ENCODE data around the gene FIBCD1. TPM values are rescaled to one million over a fixed set of nuclear protein-coding genes. Genes with fewer than 3 reads are reported as not detected.

FIBCD1 gene
- total RNA-seq, 2 experiments from 2014 or later: not detected

DNA sequence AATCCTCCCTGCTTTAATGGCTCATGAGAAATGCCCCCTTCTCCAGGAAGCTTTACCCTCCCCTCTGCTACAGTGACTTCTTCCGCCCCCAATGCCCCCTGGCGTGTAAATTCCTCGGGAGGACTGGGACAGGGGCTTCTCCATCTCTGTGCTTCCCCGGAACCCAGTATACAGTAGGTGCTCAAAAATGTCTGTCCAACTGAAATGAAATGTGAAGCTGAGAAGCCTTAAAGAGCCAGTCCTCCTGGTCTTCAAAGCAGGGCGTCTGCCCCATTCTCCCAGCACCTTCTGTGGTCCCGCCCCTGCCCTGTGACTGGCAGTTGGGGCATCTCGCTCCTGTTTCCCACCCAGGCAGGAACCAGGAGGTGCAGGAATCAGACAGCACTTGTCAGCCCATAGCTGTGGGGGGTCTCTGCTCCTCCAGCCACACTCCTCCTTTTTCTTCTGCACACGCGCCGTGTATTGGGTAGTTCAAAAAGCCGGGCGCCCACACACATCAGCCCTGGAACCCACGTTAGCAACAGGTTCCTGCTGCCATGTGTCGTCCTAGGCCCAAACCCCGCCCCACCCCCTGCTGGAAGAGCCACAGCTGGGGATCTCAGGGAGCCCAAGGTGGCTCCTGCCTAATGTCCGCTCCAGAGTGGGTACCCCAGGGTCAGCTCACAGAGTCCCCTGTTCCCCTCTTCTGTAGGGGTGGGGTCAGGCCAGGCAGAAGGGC lies 16.0 kb downstream of the FIBCD1 start:
- Mint-ChIP-seq H3K36me3 (ENCODE audit: low read depth) (no peaks in the 10 kb centered on the region), H3K27ac (no peak overlapping the region), H3K9me3 (no peaks in the 10 kb centered on the region), H3K4me3 (no peak overlapping the region), H3K4me1 (no peaks in the 10 kb centered on the region), H3K27me3 (peaks cover 4% of the 10 kb centered on the region)
- POLR2A ChIA-PET: no interaction called here
- CTCF ChIA-PET: no interaction called here
- no peak for DNase-seq

DNA sequence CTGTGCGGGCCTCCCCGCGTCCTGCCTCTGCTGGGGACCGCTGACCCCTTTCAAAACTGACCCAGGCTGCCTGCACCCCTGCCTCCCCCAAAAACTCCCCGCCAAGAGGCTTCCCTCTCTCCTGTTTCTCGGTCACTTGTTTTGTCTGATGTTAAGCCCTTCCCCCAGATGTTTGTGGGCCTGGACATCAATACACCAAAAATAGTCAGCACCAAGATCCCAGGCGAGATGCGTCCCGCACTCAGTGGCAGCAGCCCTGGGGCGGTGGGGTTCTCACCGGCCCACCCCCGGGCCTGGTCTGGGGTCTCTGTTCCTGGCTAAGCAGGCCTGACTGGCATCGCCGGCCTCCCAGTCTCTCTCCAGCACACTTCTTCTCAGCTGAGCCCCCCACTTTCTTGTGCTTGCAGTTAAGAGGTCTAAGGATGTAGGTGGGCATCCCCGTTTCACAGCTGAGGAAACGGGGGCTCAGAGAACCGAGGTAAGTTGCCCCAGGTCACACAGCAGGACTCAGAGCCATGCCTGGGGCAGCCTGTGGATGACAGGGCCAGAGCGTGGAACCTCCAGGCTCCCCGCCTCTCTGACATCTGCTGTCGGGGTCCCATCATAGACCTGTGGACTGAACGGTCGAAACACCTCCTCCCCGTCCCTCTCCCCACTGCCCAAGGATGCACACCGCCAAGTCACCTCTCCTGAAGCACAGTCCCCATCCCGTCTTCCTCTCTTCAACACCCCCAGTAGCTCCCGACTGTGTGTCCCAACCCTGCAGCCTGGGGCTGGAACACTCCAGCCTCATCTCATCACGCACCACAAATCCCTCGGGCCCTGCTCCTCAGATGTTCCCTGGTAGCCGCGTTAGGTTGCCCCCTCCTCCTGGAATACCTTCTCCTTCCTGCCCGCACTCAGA lies 16.8 kb downstream of the FIBCD1 start:
- POLR2A ChIA-PET: no interaction called here
- DNase-seq: no peak
- H3K36me3 Mint-ChIP-seq (ENCODE audit: low read depth): no peaks in the 10 kb centered on the region
- no peaks in the 10 kb centered on the region for H3K9me3 Mint-ChIP-seq
- peaks cover 4% of the 10 kb centered on the region for H3K27me3 Mint-ChIP-seq
- CTCF ChIA-PET: no interaction called here
- no peak overlapping the region for H3K27ac Mint-ChIP-seq
- no peaks in the 10 kb centered on the region for H3K4me1 Mint-ChIP-seq
- no peak overlapping the region for H3K4me3 Mint-ChIP-seq

DNA sequence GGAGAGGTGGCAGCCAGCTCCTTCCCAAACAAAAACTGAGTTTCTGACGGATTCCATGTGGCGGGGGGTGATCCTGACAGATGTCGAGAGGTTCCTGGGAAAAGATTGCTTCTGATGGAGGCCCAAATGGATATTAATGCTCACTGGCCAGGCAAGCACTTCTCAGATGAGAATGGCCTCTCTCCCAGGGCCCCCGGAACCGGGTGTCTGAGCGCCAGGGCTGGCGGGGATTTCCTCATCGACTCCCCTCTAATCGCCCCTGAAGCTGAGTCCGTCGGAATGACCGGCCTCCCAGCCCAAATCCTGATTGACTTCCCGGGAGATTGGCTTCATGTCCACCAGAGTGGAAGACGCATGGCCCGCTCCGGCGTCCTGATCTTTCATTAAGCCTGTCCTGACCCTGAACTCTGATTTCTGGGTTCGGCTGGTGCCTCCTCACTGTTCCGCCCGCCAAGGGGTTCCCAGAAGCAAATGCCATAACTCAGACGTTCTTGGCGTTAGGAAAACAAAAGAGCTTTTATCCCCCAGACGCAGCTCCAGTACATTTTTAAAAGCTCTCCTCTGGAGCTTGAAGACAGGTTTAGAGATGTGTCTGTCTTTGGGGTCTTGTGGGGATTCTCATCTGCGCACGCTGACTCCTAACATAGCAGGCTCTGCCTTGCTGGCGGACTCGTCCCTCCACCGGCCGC lies 17.6 kb downstream of the FIBCD1 start:
- ChIA-PET CTCF (no interaction called here), POLR2A (no interaction called here)
- no peak overlapping the region for H3K4me3 Mint-ChIP-seq
- H3K4me1 Mint-ChIP-seq: no peaks in the 10 kb centered on the region
- no peak for DNase-seq
- no peaks in the 10 kb centered on the region for H3K36me3 Mint-ChIP-seq (ENCODE audit: low read depth)
- H3K27ac Mint-ChIP-seq: no peak overlapping the region
- H3K27me3 Mint-ChIP-seq: peaks cover 4% of the 10 kb centered on the region
- no peaks in the 10 kb centered on the region for H3K9me3 Mint-ChIP-seq

DNA sequence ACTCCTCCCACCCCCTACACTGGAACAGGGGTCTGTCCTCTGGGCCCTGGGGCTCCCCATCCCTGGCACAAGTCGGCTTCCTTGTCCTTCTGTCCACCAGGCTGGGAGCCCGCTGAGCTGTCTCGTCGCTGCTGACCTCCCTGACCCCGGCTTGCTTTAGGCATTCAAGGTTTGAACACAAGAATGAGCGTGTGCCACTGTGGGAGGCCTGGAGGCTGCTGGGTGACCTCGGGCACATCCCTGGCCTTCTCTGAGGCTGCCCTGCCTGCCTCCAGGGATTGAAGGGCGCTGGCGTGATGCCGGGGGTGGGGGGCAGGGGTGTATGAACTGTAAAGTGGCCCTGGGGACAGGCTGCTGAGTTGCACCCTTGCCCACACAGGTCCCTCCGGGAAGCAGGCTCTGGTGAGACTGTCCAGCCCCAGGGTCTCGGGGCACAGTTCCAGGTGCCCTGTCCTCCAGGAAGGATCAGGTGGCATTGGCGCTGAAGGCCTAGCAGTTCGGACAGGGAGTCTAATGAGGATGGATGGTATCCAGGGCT lies 18.2 kb downstream of the FIBCD1 start:
- CTCF ChIA-PET: no interaction called here
- no peak overlapping the region for H3K4me3 Mint-ChIP-seq
- DNase-seq: no peak
- POLR2A ChIA-PET: no interaction called here
- H3K4me1 Mint-ChIP-seq: no peaks in the 10 kb centered on the region
- peaks cover 2% of the 10 kb centered on the region for H3K27me3 Mint-ChIP-seq
- H3K27ac Mint-ChIP-seq: no peak overlapping the region
- H3K36me3 Mint-ChIP-seq (ENCODE audit: low read depth): no peaks in the 10 kb centered on the region
- no peaks in the 10 kb centered on the region for H3K9me3 Mint-ChIP-seq

DNA sequence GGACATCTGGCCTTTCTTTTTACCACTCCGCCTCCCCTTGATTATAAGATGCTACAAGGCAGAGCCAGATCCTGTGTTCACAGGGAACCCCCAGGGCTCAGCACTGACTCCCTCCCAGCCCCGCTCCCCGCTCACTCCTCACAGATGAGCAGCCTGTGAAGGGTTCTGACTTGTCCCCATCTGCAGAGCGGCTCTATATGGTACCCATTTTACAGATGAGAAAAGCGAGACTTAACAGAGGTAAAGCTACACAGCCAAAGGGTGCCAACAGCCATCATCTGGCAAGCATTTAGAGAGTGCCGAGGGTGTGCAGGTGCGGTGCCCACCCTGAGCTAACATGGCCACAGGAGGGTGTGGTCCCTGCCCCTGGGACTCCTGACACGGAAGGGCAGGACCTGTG lies 18.8 kb downstream of the FIBCD1 start:
- Mint-ChIP-seq H3K27ac (no peak overlapping the region), H3K36me3 (ENCODE audit: low read depth) (no peaks in the 10 kb centered on the region), H3K4me3 (no peak overlapping the region), H3K9me3 (no peaks in the 10 kb centered on the region), H3K27me3 (peaks cover 1% of the 10 kb centered on the region), H3K4me1 (no peaks in the 10 kb centered on the region)
- ChIA-PET CTCF (no interaction called here), POLR2A (no interaction called here)
- no peak for DNase-seq

DNA sequence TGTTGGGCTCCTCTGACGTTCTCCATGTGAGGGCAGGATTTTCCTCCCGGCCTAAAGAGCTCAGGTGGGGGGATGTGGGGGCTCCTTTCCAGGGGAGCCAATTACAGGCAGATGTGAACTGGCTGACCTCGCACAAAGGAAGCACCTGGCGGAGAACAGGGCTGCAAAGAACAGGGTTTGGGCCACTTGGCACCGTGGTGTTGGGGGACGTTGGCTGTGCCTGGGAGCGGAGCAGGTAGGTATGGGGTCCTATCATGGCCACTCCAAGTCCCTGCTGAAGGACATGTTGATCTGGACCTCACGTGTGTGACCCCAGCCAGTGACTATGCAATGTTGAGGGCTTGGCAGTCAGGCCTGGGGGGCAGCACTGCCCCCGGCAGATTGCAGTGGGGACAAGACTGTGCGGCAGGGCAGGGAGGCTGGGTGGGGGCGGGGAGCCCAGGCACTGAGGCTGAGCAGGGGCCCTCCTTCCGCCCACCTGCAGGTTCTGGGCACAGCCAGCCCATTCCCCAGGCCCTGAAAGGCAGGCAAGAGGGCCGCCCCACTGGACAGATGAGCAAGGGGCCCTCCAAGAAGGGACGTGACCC lies 19.4 kb downstream of the FIBCD1 start:
- no peak for DNase-seq
- ChIA-PET CTCF (no interaction called here), POLR2A (no interaction called here)
- H3K27me3 Mint-ChIP-seq: peaks cover 1% of the 10 kb centered on the region
- no peaks in the 10 kb centered on the region for H3K36me3 Mint-ChIP-seq (ENCODE audit: low read depth)
- H3K27ac Mint-ChIP-seq: no peak overlapping the region
- no peaks in the 10 kb centered on the region for H3K9me3 Mint-ChIP-seq
- H3K4me1 Mint-ChIP-seq: no peaks in the 10 kb centered on the region
- no peak overlapping the region for H3K4me3 Mint-ChIP-seq

DNA sequence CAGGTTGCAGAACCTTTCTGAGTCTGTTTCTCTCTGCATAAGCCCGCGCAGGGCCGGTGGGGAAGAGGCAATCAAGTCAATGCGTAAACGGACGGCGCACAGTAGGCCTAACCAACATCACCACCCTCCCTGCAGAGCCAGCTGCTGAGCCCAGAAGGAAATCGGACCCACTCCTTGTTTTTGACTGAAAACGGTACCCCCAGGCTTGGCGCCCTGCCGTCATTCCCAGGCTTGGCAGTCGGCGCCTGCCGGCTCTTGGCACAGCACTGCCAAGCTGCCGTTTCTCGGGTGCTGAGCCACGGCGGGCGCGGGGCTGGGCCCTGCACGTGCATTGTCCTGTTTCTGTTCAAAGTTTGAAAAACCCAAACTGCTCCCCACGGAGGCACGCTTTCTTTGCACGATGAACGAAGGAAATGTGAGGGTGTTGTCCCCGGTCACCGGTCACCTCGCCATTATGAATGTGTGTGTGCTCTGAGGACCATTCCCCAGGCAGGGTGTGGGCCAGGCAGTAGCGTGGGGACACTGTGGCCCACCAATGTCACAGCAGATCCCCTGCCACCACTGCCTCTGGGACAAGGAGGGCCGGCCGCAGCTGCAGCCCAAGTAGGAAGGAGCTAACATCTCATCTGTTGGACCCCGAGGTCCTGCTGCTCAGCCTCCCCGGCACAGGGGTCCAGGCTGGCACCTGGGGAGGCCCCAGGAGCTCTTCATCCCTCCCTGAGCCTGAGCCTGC lies 20.1 kb downstream of the FIBCD1 start:
- no peak for DNase-seq
- Mint-ChIP-seq H3K9me3 (no peaks in the 10 kb centered on the region), H3K36me3 (ENCODE audit: low read depth) (no peaks in the 10 kb centered on the region), H3K4me3 (no peak overlapping the region), H3K27ac (no peak overlapping the region), H3K27me3 (peaks cover 1% of the 10 kb centered on the region), H3K4me1 (no peaks in the 10 kb centered on the region)
- CTCF ChIA-PET: no interaction called here
- POLR2A ChIA-PET: no interaction called here

DNA sequence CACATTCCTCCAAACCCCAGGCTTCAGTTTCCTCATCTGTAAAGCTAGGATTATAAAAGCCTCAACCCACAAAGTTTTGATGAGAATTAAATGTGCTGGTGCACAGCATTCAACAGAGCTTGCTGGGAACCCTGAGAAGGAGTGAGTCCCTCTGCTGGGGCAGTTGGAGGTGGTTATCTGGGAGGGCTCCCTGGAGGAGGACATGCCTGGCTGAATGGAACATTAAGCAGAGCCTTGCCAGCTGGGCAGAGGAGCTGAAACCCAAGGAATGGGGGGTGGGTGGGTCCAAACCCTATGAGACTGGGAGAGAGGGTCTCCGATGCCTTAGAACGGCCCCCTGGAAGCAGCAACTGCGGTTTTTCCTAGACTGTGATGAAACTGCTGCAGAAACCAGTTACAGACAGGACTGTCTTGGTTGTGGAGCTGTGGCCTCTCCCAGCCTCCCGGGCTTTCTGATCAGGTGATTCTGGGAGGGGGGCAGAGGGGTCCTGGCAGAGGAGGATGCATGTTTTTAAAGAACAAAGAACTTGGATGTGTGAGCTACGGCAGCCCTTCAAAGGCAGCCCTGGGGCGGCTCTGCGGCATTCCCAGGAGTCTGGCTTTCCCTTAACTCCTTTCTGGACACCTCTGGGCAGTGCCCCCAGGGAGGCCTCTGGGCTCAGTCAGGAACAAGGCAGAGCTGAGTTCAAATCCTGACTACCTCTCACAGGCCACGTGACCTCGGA lies 20.8 kb downstream of the FIBCD1 start:
- ChIA-PET CTCF (interaction anchor here (0.7 kb wide), 1 partner anchor 72 kb away, joined by 3 read pairs; no protein-coding TSS in a partner anchor), POLR2A (no interaction called here)
- Mint-ChIP-seq H3K4me3 (no peak overlapping the region), H3K27ac (no peak overlapping the region), H3K9me3 (no peaks in the 10 kb centered on the region), H3K36me3 (ENCODE audit: low read depth) (no peaks in the 10 kb centered on the region), H3K4me1 (no peaks in the 10 kb centered on the region), H3K27me3 (peaks cover 1% of the 10 kb centered on the region)
- DNase-seq: no peak

DNA sequence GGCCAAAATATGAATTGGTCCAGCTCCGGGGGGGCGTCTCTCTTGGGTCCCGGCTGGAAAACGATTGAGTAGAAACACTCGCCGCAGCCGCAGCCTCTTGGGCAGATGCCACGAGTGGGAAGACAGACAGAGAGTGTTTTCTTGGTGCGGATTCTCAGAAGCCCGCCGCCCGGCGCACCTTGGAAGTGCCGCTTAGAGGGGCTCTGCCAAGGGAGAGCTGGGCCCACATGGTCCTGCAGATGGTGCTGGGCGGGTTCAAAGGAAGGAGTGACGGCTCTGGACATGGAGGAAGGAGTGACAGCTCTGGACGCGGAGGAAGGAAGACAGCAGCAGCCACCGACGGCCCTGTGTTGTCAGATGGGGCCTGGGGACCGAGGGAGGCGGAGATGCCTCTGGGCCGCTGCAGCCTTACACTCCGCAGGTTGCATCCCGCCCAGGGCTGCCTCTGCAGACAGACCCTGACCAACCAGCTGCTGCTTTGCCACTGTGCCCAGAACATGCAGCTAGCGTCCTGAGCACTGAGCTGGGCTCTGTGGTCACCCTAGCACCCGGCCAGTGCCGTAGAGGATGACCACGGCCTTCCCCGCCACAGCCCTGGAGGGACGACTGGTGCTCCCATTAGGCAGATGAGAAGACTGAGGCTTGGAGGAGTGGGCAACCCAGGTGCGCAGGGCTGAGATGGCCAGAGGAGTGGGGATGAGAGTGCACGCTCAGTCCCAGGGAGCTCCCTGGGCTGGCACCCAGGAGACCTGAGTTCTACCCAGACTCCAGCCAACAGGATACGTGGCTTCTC lies 21.7 kb downstream of the FIBCD1 start:
- Mint-ChIP-seq H3K4me3 (no peak overlapping the region), H3K4me1 (no peaks in the 10 kb centered on the region), H3K36me3 (ENCODE audit: low read depth) (no peaks in the 10 kb centered on the region), H3K27me3 (no peaks in the 10 kb centered on the region), H3K9me3 (no peaks in the 10 kb centered on the region), H3K27ac (no peak overlapping the region)
- DNase-seq: no peak
- CTCF ChIA-PET: interaction anchor here (0.7 kb wide), 1 partner anchor 72 kb away, joined by 3 read pairs; no protein-coding TSS in a partner anchor
- POLR2A ChIA-PET: no interaction called here

DNA sequence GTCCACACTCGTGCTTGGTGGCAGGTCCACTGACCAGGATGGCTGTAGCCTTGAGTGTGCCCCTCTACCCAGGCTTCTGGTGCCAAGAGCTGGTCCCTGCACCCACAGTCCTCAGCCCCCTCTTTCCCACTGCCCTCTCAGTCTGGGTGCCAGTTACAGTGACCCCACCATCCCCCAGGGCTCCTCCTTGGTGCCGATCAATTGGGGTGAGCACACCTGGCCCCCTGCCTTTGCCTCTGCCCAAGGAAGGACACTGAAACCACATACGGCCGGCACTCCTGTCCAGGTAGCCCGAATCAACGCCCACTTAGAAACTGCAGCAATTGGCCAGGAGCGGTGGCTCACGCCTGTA lies 24.0 kb downstream of the FIBCD1 start:
- Mint-ChIP-seq H3K4me1 (no peaks in the 10 kb centered on the region), H3K27ac (no peak overlapping the region), H3K4me3 (no peak overlapping the region), H3K9me3 (no peaks in the 10 kb centered on the region), H3K36me3 (ENCODE audit: low read depth) (no peaks in the 10 kb centered on the region), H3K27me3 (no peaks in the 10 kb centered on the region)
- CTCF ChIA-PET: no interaction called here
- POLR2A ChIA-PET: no interaction called here
- no peak for DNase-seq

DNA sequence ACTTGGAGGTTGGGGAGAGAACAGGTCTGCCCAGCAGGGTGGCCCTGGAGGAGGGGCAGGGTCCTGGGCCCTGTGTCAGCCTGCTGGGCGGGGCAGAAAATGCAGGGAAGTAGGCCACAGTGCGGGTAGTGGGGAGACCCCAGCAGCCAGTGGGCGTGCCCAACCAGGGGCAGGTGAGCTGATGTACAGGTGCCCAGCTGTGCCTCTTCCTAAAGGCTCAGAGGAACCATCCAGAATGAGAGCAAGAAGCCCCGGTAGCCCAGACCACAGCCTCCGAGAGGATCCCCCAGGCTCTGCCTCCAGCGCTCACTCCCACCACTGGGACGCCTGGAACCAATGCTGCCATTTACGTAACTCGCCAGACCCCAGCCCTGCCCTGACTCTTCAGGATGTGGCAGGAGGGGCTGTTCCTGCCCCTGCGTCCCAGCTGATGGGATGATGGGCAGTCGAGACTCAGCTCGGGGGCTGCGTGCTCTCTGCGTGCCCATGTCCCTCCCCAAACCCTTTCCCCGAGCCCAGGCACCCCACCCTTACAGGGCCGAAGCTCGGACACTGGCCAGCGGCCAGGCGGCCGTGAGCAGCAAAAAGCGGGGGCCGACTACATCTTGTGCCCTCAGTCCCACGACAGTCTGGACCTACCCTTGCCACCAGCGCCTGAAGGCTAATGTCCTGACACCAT lies 24.5 kb downstream of the FIBCD1 start:
- POLR2A ChIA-PET: no interaction called here
- Mint-ChIP-seq H3K27ac (no peak overlapping the region), H3K4me1 (no peaks in the 10 kb centered on the region), H3K36me3 (ENCODE audit: low read depth) (no peaks in the 10 kb centered on the region), H3K4me3 (no peak overlapping the region), H3K9me3 (no peaks in the 10 kb centered on the region), H3K27me3 (no peaks in the 10 kb centered on the region)
- CTCF ChIA-PET: no interaction called here
- no peak for DNase-seq
